ENCODE measurements around the gene TMEM17.

Gene TMEM17

GRCh38 chr2:62531594-62531993 lies 25.6 kb upstream of the TMEM17 start:
- Histone ChIP-seq H3K4me3 (ENCODE audit: low read depth, low read length) (no peak overlapping the region), H3K36me3 (replicated peaks) (no peaks in the 10 kb centered on the region), H3K27ac (no peak overlapping the region), H3K27me3 (replicated peaks) (no peaks in the 10 kb centered on the region)
- TF ChIP-seq CTCF (IDR thresholded peaks at IDR 0.05; ENCODE audit: low read depth, low read length, missing control alignments) = no peak
- DNase-seq = no peak
- in situ Hi-C loops (cut with HindIII; ENCODE audit: low pct_ligation_motif_present, low sequenced_read_pairs) = no loop called here

GRCh38 chr2:62529758-62530157 lies 23.8 kb upstream of the TMEM17 start:
- no peak overlapping the region for H3K27ac ChIP-seq
- TF ChIP-seq CTCF (IDR thresholded peaks at IDR 0.05; ENCODE audit: low read depth, low read length, missing control alignments) = no peak
- no peaks in the 10 kb centered on the region for H3K36me3 ChIP-seq (replicated peaks)
- no peak overlapping the region for H3K4me3 ChIP-seq (ENCODE audit: low read depth, low read length)
- no peak for DNase-seq
- no peaks in the 10 kb centered on the region for H3K27me3 ChIP-seq (replicated peaks)
- in situ Hi-C loops (cut with HindIII; ENCODE audit: low pct_ligation_motif_present, low sequenced_read_pairs) = no loop called here

- in situ Hi-C loops (cut with HindIII; ENCODE audit: low pct_ligation_motif_present, low sequenced_read_pairs) = no loop called here
- H3K36me3 ChIP-seq (replicated peaks) = no peaks in the 10 kb centered on the region
- no peaks in the 10 kb centered on the region for H3K27me3 ChIP-seq (replicated peaks)
- no peak for TF ChIP-seq CTCF (IDR thresholded peaks at IDR 0.05; ENCODE audit: low read depth, low read length, missing control alignments)
- H3K27ac ChIP-seq = no peak overlapping the region
- no peak for DNase-seq
- H3K4me3 ChIP-seq (ENCODE audit: low read depth, low read length) = no peak overlapping the region
Observed at GRCh38 chr2:62527478-62528210, 21.6 kb upstream of the TMEM17 start.

- TF ChIP-seq CTCF (IDR thresholded peaks at IDR 0.05; ENCODE audit: low read depth, low read length, missing control alignments) = no peak
- Histone ChIP-seq H3K4me3 (ENCODE audit: low read depth, low read length) (no peak overlapping the region), H3K27ac (no peak overlapping the region), H3K27me3 (replicated peaks) (no peaks in the 10 kb centered on the region), H3K36me3 (replicated peaks) (no peaks in the 10 kb centered on the region)
- no peak for DNase-seq
- in situ Hi-C loops (cut with HindIII; ENCODE audit: low pct_ligation_motif_present, low sequenced_read_pairs) = no loop called here
Observed at GRCh38 chr2:62526531-62527381, 20.8 kb upstream of the TMEM17 start.

GRCh38 chr2:62525549-62526269 lies 19.7 kb upstream of the TMEM17 start:
- no peak for TF ChIP-seq CTCF (IDR thresholded peaks at IDR 0.05; ENCODE audit: low read depth, low read length, missing control alignments)
- H3K36me3 ChIP-seq (replicated peaks) = no peaks in the 10 kb centered on the region

More at GRCh38 chr2:62525549-62526269, 19.7 kb upstream of the TMEM17 start:
- DNase-seq = no peak
- in situ Hi-C loops (cut with HindIII; ENCODE audit: low pct_ligation_motif_present, low sequenced_read_pairs) = no loop called here
- H3K4me3 ChIP-seq (ENCODE audit: low read depth, low read length) = no peak overlapping the region
- no peaks in the 10 kb centered on the region for H3K27me3 ChIP-seq (replicated peaks)
- no peak overlapping the region for H3K27ac ChIP-seq

All from brain microvascular endothelial cell (primary cell).